ENCODE measurements around the gene JCHAIN.

JCHAIN gene

GRCh38 chr4:70634482-70634881, 31.8 kb downstream of the JCHAIN start:
- no peak for DNase-seq

GRCh38 chr4:70632028-70632427, 34.3 kb downstream of the JCHAIN start:
- DNase-seq: no peak

GRCh38 chr4:70630162-70630561, 36.1 kb downstream of the JCHAIN start:
- no peak for DNase-seq

- DNase-seq: no peak
Measured at GRCh38 chr4:70629469-70630090, 36.7 kb downstream of the JCHAIN start.

GRCh38 chr4:70628444-70628843, 37.9 kb downstream of the JCHAIN start, which contains the start of gene ENAM:
TSS of gene ENAM (plus strand) at chr4:70628744. CDS start at chr4:70629501, 757 bp downstream.
- no peak for DNase-seq

- no peak for DNase-seq
Measured at GRCh38 chr4:70627620-70628019, 38.7 kb downstream of the JCHAIN start.

GRCh38 chr4:70624226-70624793, 42.0 kb downstream of the JCHAIN start:
- no peak for DNase-seq

- DNase-seq: no peak
Measured at GRCh38 chr4:70623323-70623722, 43.0 kb downstream of the JCHAIN start.

- no peak for DNase-seq
Measured at GRCh38 chr4:70619778-70620177, 46.5 kb downstream of the JCHAIN start.

GRCh38 chr4:70619288-70619687, 47.0 kb downstream of the JCHAIN start:
- no peak for DNase-seq

GRCh38 chr4:70614184-70614555, 52.1 kb downstream of the JCHAIN start:
- no peak for DNase-seq

GRCh38 chr4:70613306-70614183, 52.8 kb downstream of the JCHAIN start:
- no peak for DNase-seq

- no peak for DNase-seq
Measured at GRCh38 chr4:70608324-70608723, 58.0 kb downstream of the JCHAIN start.

- no peak for DNase-seq
Measured at GRCh38 chr4:70607334-70607853, 58.9 kb downstream of the JCHAIN start.

- no peak for DNase-seq
Measured at GRCh38 chr4:70606459-70606858, 59.8 kb downstream of the JCHAIN start.

All from SHP77 treated with DMSO at 0.1 percent for 48 hours (cell line).